ENCODE data around the gene CHST11.
A peak's percentile ranks its signal among the peaks of the same experiment; 100 is the strongest.
"Not testable (repeated sequence)": the region's sequence is repeated elsewhere in the genome, so short reads cannot be mapped to it uniquely, and the experiment has no call there.

The CHST11 gene

DNA sequence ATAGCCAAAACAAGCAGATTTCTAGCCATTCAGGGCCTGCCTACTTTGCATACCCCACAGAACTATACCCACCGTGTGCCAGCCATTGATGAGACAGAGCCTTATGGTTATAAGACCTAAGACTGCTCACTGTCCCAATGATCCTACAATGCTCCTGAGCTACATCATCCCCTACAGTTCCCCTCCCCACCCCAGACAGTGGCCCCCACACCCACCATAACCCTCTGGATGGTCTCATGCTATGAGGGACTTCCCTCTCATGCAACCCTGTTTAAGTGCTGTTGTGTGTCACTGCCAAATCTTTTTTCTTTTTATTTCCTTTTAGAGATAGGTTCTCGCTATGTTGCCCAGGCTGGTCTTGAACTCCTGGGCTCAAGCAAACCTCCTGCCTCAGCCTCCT, 75.9 kb downstream of the CHST11 start:
- DNase-seq: no peak

DNA sequence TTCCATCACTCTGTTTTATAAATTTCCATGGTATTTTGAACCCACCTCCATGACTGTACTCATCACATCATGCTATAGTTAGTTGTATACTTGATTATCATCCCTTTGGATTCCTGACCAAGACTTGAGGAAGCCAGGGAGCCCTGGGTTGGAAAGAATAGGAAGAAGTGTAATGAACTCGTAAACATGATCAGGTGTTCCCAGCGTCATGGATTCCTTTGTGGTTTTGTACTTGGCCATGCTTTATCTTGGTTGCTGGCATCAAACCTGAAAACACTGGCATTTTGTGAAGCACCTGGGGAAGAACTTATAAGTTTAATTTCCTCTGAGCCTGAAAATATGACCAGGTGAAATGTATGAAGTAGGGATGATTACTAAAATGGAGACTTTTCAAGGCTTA, 76.4 kb downstream of the CHST11 start:
- DNase-seq: no peak

GRCh38 chr12:104534162-104534856, 77.6 kb downstream of the CHST11 start:
- no peak for DNase-seq

- DNase-seq: no peak
Observed at GRCh38 chr12:104534857-104535248, 78.1 kb downstream of the CHST11 start.

- DNase-seq: no peak
Observed at GRCh38 chr12:104535369-104535768, 78.6 kb downstream of the CHST11 start.

DNA sequence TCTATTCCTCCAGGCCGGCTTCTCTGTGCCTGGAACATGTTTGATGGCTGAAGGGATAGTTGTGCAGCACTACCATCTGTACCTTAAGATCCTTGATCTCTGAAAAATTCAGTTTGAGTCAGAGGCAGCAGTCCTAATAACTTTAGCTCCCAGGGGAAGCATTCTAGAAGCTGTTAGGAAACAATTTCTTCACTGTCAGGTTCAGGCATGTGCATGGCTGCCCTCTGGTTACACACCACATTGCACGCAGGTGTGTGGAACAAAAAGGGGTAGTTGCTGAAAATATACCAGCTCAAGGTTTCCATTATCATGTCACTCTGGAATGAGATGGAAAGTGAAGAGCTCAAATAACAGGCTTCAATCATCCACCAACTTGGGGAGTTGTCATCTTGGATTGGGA, 80.1 kb downstream of the CHST11 start:
- DNase-seq: no peak

DNA sequence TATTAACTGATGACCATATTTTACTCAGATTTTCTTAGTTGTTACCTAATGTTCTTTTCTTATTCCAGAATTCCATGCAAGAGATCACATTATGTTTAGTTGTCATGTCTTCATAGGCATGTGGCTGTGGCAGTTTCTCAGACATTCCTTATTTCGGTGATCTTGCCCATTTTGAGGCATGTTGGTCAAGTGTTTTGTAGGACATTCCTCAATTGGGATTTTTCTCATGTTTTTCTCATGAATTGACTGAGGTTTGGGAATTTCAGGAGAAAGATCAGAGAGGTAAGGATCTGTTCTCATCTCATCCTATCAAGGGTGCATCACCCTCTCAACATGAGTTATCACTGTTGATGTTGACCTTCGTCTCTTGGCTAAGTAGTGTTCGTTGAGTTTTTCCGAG, 81.3 kb downstream of the CHST11 start:
- no peak for DNase-seq

GRCh38 chr12:104538891-104539462, 82.2 kb downstream of the CHST11 start:
- DNase-seq: no peak

GRCh38 chr12:104544836-104545235, 88.1 kb downstream of the CHST11 start:
- no peak for DNase-seq

GRCh38 chr12:104546575-104546974, 89.8 kb downstream of the CHST11 start:
- DNase-seq: no peak

- no peak for DNase-seq
Observed at GRCh38 chr12:104547235-104547634, 90.5 kb downstream of the CHST11 start.

GRCh38 chr12:104549815-104550480, 93.2 kb downstream of the CHST11 start:
- DNase-seq: no peak

- DNase-seq: no peak
Observed at GRCh38 chr12:104551313-104551931, 94.7 kb downstream of the CHST11 start.

DNA sequence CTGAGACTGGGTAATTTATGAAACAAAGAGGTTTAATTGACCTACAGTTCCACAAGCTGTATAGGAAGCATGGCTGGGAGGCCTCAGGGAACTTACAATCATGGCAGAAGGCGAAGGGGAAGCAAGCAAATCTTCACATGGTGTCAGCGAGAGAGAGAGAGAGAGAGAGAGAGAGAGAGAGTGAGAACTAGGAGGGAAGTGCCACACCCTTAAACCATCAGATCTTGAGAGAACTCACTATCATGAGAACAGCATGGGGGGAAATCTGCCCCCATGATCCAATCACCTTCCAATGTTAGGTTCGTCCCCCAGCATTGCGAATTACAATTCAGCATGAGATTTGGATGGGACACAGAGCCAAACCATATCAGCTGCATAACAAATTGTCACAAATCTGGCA, 96.7 kb downstream of the CHST11 start:
- DNase-seq: no peak

GRCh38 chr12:104555648-104556047, 98.9 kb downstream of the CHST11 start:
- DNase-seq: peak; percentile 13 to 75

DNA sequence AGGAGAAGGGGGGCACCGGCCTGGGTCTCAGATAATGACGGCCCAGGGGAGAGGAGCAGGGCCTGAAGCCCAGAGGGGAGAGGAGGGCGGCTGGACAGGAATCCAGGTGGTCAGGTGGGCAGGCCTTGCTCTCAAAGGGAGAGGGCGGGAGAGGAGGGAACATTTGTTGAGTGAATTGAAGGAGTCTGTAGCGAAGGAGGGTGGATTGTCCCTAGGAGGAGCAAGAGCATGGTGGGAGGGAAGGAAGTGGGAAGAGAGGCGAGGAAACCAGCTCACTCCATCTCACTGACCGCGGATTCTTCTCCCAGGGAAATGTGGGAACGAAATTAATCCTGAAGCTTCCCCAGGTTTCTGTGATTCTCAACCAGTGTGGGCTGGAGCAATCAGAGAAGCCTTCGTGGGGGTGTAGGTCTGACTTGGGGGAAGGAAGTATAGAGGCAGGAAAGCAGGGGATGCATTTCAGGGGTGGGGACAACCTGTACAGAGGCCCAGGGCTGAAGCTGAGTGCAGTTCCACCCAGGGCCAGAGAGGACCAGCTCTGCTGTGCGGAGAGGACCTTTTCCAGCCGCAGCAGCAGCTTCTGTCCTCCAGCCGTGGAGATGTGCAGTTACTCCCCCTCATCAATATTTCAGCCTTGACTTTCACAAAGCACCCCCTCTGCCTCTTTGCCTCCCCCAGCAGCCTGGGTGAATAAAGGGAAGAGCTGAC, 100.9 kb downstream of the CHST11 start:
- DNase-seq: no peak

GRCh38 chr12:104560881-104561280, 104.1 kb downstream of the CHST11 start:
- no peak for DNase-seq

GRCh38 chr12:104562763-104563162, 106.0 kb downstream of the CHST11 start:
- DNase-seq: no peak

- not testable (repeated sequence) for DNase-seq
Observed at GRCh38 chr12:104564662-104565061, 107.9 kb downstream of the CHST11 start.

DNA sequence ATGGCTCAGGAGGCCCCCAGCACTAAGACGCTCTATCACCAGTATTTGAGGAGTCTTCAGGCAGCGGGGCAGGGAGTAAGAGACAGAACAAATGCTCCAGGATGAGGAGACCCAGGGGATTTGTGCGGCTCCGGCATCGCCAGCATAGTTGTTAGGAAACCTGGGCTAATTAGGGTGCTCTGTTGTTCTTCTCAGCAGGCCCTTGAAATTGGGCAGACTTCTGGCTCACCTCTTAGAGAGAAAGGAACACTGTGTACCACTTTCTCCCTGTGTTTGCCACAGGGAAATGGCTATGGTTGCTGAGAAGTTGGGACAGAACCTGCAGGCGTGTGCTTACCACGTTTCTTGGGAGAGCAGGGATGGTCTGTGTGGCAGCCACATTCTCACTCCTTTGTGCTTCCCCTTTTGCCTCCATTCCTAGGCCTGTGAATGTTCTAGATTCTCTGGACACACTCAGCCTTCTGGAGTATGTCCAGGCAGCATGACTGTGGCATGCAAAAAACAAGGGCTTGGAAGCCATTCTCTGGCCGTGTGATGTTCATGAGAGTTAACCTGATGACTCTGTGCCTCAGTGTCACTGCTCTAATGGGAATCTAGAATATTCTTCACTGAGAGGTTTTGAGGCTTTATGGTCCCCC, 109.0 kb downstream of the CHST11 start:
- DNase-seq: no peak

- no peak for DNase-seq
Observed at GRCh38 chr12:104566244-104566993, 109.7 kb downstream of the CHST11 start.

All from SHP77 (cell line).